Measurements from ENCODE around the gene CHCHD6.

The CHCHD6 gene

DNA sequence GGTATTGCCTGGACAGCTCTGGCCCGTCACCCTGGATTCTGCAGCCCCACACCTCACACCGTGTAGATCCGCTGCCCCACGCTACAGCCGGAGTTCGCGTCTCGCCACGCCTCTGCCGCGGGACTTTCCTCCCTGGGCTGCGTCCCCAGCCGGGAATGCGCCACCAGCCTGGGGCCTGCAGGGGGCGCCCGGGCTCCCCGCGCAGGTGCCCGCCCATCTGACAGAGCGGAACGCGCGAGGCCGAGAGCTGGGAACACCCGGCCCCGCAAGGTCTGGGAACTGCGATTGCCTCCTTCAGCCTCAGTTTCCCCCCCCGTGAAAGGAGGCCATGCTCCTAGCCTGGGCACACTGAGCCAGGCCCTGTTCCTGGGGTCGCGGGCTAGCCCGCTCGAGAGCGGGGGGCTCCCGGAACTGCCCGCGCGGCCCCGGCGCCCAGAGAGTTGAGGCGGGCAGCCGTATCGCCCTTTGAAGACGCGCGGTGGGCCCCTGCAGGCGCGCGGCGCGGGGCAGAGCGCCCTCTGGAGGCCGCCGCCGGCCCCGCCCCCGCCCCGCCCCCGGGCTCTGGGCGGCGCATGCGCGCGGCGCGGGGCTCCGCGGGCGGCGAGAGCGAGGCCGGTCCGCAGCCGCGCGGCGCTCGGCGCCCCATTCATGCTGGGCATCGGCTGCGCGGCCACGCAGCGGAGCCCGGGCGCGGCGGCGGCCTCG, 278.6 kb downstream of the CHCHD6 start, which contains the start of gene PLXNA1:
TSS of gene PLXNA1 (plus strand) at position 645 of the 705 bp plus-strand sequence. CDS start 5,479 bp downstream, outside the sequence.
- Mint-ChIP-seq H3K27ac (no peak within 1 kb of the TSS), H3K4me3 (peak within 1 kb of the TSS; percentile 72), H3K4me1 (peaks cover 19% of the 10 kb centered on the region), H3K27me3 (ENCODE audit: low read depth, poor library complexity) (peaks cover 51% of the 10 kb centered on the region), H3K9me3 (no peaks in the 10 kb centered on the region), H3K36me3 (ENCODE audit: low read depth) (no peaks in the 10 kb centered on the region)
- peak; percentile 90 for TF ChIP-seq CTCF (IDR thresholded peaks at IDR 0.05)
- DNase-seq = peak; percentile 75

DNA sequence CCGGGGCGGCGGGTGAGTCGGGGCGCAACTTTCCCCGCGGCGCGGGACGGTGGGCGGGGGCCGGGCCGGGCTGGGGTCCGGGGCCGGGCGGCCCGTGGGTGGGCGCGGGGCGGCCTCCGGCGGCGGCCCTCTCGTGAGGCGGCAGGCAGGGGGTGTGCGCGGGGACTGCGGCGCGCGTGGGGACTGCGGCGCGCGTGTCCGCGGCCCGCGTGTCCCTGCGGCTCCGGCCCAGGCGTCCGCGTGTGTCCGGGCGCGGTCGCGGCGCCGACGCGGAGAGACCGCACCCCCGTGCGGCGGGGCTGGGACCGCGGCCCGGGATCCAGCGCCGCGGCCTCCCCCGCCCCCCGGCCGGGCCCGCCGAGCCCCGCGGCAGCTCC, 279.2 kb downstream of the CHCHD6 start:
- peaks cover 19% of the 10 kb centered on the region for H3K4me1 Mint-ChIP-seq
- peaks cover 48% of the 10 kb centered on the region for H3K27me3 Mint-ChIP-seq (ENCODE audit: low read depth, poor library complexity)

DNA sequence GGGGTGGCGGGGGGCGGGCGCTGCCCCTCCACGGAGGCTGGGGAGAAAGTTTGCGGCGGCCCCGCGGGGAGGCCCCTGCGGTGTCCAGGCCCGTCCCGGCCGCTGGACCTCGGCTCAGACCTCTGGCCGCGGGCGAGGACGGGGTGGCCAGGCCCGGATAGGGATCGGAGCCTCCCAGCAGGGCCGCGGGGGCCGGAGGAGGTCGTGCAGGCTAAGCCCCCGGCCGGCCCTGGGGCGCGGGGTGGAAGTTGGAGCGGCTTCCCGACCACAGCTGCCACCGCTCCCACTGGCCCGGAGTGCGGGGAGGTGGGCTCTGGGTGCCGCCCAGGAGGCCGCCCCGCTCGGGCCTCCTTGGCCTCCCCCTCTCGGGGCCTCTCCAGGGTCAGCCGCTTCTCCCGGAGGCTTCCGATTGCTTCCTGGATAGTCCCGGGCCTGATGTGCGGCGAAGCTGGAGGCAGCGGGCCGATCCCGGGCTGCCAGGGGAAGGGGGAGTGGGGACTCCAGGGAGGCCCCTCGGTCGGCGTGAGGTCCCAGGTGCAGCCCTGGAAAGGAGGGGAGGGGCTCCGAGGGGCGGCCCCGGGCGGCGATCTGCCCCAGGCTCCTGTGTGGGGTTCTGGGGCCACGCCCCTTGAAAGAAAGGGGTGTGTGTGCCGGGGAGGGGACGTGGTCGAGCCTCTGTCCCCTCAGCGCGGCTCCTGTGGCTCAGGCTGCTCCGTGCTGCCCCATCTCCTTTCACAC, 279.8 kb downstream of the CHCHD6 start:
- H3K4me3 Mint-ChIP-seq = peak overlapping the region; percentile 69
- TF ChIP-seq CTCF (IDR thresholded peaks at IDR 0.05) = no peak
- peak; percentile 59 for DNase-seq

More for the DNA sequence above, 279.2 kb downstream of the CHCHD6 start:
- Mint-ChIP-seq H3K36me3 (ENCODE audit: low read depth) (no peaks in the 10 kb centered on the region), H3K4me3 (no peak overlapping the region), H3K27ac (no peak overlapping the region), H3K9me3 (no peaks in the 10 kb centered on the region)
- DNase-seq = no peak
- no peak for TF ChIP-seq CTCF (IDR thresholded peaks at IDR 0.05)

DNA sequence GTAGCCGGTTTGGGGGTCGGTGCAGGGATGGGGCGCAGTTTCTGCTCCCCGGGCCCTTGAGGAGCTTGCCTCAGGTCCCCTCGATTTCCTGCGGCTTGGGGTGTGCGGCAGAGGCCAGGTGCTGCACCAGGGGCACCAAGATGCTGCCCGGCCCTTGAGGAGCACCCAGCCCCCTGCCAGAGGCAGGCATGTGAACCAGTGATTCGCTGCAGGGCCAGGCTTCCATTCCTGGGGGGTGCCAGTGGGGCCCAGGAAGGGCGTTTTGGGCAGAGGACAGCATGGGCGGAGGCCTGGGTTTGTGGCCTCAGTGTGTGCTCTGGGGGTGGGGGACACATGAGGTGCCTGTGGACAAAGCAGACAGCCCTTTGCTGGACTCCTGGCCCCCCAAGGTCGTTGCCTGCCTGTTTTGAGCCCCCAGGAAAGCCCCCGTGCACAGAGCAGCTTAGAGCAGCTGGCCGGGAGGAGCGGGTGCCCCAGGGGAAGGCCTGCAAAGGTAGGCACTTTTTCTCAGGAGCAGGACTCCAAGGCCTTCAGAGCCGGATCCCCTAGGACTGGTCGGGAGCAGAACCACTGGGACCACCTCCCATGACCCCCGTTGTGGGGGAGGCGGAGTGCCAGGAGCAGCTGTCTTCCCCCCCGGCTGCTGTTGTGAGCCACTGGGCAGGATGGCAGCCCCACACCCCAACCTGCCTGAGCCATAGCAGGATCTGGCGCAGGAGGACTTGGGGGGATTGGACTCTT, 280.5 kb downstream of the CHCHD6 start:
- Mint-ChIP-seq H3K27ac (no peak overlapping the region), H3K36me3 (ENCODE audit: low read depth) (peaks cover 5% of the 10 kb centered on the region), H3K9me3 (no peaks in the 10 kb centered on the region), H3K4me3 (peak overlapping the region; percentile 71), H3K4me1 (peaks cover 19% of the 10 kb centered on the region), H3K27me3 (ENCODE audit: low read depth, poor library complexity) (peaks cover 36% of the 10 kb centered on the region)
- TF ChIP-seq CTCF (IDR thresholded peaks at IDR 0.05) = no peak
- DNase-seq = peak; percentile 26

More for the DNA sequence above, 279.8 kb downstream of the CHCHD6 start:
- Mint-ChIP-seq H3K9me3 (no peaks in the 10 kb centered on the region), H3K4me1 (peaks cover 19% of the 10 kb centered on the region), H3K27ac (no peak overlapping the region), H3K27me3 (ENCODE audit: low read depth, poor library complexity) (peaks cover 43% of the 10 kb centered on the region), H3K36me3 (ENCODE audit: low read depth) (no peaks in the 10 kb centered on the region)

GRCh38 chr3:126985132-126985985, 281.3 kb downstream of the CHCHD6 start:
- Mint-ChIP-seq H3K9me3 (no peaks in the 10 kb centered on the region), H3K4me3 (peak overlapping the region; percentile 71), H3K27ac (no peak overlapping the region), H3K4me1 (peaks cover 19% of the 10 kb centered on the region), H3K27me3 (ENCODE audit: low read depth, poor library complexity) (peaks cover 28% of the 10 kb centered on the region), H3K36me3 (ENCODE audit: low read depth) (peaks cover 5% of the 10 kb centered on the region)
- no peak for TF ChIP-seq CTCF (IDR thresholded peaks at IDR 0.05)
- peak; percentile 43 for DNase-seq

All from nephron progenitor cell (in vitro differentiated cells).